GM19099 (cell line): ENCODE results near the gene GLB1L.

ENCODE experiments used
- POLR2A ChIP-seq: IDR thresholded peaks from 3 replicates; pipeline ENCODE4 v1.6.1; 2011; ENCODE audit warnings: low read depth; ENCODE audit not compliant: insufficient read length; ENCODE audit errors: extremely low read depth

GLB1L gene

GRCh38 chr2:219210196-219210885, 34.9 kb downstream of the GLB1L start:
- TF ChIP-seq POLR2A = no peak

DNA sequence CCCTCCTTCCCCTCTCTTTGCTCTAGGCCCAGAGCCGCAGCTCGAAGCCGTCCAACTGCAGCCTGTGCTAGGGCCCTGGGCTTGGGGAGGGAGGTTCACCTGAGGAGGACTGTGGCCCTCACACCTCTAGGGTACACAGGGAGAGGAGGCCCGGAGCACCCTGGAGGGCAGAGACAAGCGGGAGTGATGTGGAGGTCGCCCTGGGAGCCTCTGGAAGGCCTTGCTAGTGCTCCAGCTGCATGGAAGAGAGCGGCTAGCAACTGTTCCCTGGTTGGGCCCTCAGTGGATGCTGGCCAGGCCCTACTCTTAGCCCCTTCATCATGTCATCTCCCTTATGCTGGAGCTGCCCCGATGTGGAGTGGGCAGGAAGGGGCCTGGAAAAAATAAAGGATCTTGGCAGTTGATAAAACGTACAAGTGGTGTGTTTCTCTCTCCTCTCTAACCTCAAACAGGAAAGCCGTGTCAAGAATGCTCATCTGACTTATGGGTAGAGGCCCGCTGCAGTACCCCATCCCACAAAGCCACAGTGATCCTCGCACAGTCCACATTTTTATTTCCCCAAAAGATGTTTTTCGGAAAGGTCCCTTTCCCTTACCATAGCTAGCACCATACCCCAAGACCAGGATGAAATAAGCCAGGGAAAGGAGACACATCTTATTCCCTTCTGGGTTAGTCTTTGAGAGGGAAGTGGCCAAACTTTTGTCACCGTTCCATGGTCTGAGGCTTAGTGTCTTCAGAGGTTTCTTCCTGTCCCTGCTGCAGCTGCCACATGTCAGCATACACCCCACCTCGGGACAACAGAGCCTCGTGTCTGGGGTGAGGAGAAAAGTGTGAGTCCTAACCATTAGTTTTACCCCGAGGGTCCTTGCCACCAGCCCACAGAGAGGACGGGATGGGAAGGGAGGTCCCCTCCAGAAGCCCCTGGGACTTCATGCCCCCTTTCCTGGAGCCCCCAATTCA, 35.7 kb downstream of the GLB1L start:
- TF ChIP-seq POLR2A = no peak

DNA sequence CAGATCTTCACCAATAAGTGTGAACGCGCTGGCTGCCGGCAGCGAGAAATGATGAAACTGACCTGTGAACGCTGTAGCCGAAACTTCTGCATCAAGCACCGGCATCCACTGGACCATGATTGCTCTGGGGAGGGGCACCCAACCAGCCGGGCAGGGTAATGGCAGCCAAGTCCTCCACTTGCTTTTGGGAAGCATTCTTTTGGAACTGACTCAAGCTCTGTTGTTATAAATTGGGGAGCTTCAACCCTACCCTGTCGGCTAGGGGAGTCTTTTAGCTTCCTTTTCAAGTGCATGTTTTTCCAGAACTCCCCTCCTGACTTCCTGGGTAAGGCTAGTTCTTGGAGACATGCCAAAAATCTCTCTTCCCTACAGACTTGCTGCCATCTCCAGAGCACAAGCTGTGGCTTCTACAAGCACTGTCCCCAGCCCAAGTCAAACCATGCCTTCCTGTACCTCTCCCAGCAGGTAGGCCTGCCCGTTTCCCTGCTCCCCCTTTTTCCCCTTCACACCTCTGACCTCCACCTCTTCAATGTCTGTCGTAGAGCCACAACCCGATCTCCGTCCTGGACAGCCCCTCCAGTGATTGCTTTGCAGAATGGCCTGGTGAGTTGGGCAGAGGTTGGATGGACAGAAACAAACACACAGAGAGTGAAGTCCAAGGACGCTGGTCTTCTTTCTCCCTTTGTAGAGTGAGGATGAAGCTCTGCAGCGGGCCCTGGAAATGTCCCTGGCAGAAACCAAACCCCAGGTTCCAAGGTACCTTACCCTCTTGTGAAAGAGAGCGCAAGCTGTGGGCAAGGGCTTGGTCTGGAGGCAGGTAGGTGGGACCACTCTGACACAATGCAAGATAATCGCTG, 37.1 kb downstream of the GLB1L start:
- TF ChIP-seq POLR2A = no peak

GRCh38 chr2:219207134-219207883, 37.9 kb downstream of the GLB1L start:
- TF ChIP-seq POLR2A = no peak

DNA sequence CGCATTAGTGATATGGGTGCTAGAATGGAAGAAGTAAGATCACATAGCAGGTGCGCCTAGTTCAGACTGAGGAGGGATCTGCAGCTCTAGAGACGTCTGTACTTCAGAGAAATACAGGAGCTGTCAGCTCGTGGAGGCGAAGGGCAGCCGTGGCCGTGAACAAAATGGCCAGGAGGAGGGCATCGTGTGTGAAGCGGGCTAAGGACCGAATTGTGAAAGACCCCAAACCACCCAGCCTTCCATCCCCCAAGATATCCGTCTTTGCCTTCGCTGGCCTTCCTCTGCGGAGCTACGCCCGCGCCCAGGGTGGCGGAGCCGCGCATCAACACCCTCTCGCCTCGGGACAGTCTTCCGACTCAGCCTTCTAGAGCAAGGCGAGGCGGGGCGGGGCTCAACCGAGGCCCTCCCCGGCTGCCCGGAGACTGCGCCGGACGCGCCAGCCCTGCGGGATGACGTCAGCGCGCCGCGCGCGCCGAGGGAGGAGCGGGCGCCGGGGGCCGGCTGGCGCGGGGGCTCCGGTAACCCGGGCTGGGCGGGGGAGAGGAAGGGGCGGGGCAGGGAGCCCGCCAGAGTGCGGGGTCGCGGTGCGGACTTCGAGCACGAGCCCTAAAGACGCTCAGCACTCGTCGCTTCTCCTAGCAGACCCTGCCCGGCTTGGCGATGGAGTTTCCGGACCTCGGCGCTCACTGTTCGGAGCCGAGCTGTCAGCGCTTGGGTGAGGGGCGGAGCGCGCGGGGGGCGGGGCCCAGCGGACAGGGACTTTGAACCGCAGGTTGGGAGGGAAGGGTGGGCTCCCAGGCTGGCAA, 38.7 kb downstream of the GLB1L start, which contains the start of gene ZFAND2B:
ZFAND2B (plus strand) TSS at position 455 of the 806 bp plus-strand sequence; CDS start at position 661, 206 bp downstream.
- TF ChIP-seq POLR2A = peak; percentile 98

DNA sequence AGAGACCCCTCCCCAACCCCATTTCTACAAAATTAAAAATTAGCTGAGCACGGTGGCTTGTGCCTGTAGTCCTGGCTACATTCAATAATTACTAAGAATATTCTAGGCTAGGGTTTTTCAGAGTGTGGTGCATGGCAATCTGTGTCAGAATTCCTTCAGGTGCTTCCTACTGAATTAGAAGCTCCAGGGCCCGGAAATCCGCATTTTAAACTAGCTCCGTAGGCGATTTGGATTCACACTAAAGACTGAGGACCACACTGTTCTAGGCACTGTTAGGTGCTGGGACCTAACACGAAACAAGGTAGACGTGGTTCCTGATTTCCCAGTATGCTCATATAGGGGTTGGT, 39.3 kb downstream of the GLB1L start:
- no peak for TF ChIP-seq POLR2A

GRCh38 chr2:219205165-219205538, 40.1 kb downstream of the GLB1L start:
- no peak for TF ChIP-seq POLR2A

DNA sequence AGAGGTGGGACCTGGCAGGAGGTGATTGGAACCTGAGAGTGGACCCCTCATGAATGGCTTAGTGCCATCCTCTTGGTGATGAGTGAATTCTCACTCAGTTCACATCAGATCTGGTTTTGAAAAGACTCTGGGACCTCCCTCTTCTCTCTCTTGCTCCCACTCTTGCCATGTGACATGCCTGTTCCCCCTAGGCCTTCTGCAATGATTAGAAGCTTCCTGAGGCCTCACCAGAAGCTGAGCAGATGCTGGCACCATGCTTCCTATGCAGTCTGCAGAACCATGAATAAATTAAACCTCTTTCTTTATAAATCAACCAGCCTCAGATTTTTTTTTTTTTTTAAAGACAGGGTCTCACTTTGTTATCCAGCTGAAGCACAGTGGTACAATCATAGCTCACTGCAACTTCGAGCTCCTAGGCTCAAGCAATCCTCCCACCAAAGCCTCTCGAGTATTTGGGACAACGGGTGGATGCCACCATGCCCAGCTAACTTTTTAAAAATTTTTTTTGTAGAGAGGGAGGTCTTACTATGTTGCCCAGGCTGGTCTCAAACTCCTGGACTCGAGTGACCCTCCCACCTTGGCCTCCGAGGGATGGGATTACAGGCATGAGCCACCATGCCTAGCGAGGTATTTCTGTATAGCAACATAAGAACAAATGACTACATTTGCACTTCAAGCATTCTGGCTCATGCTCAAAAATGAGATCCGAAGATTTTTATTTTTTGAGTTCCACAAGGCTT, 40.6 kb downstream of the GLB1L start:
- no peak for TF ChIP-seq POLR2A

DNA sequence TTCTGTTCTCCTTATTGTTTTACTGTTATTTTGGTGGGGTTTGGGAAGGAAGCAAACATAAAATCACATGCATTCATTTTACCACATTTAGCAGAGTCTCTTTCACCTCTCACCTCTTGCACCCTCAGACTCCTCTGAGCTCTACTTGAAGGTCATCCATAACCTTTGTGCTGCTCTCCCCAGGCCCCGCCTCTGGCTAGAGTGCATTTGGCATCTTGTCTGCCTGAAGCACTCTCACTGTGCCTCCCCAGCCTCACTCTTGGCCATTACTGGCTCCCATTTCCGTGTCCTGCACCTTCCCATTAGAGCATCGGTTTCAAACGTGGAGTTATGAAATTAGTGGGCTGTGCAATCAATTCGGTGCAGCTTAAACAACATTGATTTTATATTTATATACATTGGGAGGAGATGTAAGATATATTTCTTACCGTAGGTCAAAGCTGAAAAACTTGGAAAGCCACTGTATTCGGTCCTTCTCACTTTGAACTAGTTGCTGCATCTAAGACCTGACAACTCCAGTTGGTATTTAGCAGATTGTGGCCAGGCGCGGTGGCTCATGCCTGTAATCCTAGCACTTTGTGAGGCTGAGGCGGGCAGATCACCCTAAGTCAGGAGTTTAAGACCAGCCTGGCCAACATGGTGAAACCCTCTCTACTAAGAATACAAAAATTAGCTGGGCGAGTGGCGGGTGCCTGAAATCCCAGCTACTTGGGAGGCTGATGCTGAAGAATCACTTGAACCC, 45.6 kb downstream of the GLB1L start:
- TF ChIP-seq POLR2A = no peak

DNA sequence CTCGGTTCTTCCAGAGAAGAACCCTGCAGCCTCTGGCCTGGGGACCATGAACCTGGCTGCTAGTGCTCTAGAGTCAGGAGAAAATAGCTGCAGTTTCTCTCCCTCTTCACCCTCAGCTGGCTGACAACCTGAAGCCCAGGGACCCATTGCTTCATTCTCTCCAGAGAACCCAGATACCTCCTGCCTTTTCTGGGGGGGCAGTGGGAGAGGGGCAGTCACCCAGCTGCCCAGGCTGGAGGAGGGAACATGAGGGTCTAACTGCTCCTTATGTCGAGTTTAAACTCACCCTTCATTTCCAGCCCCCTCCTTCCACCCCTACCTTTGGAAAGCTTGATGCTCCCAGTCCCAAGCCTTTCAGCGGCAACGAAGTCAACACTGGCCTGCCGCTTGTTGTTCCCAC, 46.3 kb downstream of the GLB1L start:
- no peak for TF ChIP-seq POLR2A

DNA sequence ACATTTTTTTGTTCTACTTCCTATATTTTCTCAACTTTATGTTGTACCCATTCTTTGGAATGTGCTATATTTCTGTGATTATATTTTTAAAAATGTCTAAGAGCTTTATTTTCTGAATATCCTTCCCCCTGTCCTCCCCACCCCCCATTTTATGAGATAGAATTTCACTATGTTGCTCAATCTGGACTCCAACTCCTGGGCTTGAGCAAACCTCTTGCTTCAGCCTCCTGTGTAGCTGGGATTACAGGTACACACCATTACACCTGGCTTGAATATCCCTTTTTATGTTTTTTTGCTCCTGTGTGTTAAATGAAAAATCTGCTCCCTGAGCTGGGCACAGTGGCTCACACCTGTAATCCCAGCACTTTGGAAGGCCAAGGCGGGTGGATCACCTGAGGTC, 47.9 kb downstream of the GLB1L start:
- no peak for TF ChIP-seq POLR2A

DNA sequence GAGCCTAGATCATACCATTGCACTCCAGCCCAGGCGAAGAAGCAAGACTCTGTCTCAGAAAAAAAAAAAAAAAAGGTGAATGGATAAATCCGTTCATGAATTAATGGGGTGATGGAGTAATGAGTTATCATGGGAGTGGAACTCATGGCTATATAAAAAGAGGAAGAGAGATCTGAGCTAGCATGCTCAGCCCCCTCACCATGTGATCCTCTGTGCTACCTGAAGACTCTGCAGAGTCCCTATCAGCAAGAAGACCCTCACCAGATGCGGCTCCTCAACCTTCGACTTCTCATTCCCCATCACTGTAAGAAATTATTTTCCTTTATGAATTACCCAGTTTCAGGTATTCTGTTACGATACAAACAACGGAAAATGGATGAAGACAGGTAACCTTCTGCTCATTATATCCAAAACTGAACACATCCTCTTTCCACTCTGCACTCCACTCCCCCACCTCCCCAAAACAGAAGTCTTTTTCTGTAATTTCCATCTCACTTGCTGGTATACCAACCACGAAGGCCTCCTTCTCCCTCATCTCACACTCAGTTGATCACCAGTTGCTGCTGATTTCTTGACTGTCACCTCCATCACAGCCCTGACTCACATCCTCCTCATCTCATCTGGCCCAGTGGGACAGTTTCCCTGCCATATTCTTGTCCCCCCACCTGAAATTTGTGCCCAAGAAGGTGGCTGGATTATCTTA, 58.3 kb downstream of the GLB1L start:
- TF ChIP-seq POLR2A = no peak
